GM18907 (cell line): ENCODE data around the gene RPS4Y2.

Experiments used
- ATAC-seq: cut with Tn5 transposase; IDR thresholded peaks from one replicate; pipeline ENCODE4 v1.9.1; 2021; ENCODE audit warnings: mild to moderate bottlenecking, moderate library complexity; ENCODE audit not compliant: unreplicated experiment

The RPS4Y2 gene

DNA sequence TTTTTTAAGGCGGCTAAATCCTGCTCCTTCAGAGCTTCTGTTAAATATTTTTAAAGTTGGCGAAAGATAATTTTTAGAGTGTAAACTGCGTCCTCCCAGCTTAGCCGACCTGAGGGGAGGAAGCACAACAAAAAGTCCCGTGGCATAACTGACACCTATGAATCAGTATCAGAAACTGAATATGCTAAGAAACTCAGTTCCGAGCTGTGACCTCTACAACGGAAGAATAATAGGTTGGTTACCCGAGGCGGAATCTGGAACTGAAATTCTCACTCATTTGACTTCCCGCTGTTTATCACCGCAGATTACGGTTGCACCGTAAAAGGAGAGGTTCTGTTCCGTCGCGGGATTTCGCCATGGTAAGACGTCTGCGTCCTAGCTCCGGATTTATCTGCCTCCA lies at the start of gene RPS4Y2:
TSS of gene RPS4Y2 (plus strand) at position 301 of the 400 bp plus-strand sequence. CDS start at position 357, 56 bp downstream.
- no peak for ATAC-seq

DNA sequence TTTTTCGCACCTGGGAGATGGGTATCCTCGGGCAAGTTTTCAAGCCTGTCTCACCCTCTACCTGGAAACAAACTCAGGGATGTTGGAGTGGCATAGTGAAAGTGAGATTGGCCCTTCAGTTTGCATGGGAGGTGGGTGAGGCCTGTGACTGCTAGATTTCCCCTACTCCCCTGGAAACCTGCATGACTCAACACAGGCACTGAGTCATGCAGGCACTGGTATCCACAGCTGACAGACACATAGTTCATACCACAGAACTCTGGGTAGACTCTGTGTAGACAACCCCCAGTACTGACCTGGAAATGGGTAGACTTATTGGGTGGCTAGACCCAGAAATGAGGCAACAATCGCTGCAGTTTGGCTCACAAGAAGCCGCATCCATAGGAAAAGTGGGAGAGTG lies 41.5 kb upstream of the RPS4Y2 start:
- no peak for ATAC-seq

DNA sequence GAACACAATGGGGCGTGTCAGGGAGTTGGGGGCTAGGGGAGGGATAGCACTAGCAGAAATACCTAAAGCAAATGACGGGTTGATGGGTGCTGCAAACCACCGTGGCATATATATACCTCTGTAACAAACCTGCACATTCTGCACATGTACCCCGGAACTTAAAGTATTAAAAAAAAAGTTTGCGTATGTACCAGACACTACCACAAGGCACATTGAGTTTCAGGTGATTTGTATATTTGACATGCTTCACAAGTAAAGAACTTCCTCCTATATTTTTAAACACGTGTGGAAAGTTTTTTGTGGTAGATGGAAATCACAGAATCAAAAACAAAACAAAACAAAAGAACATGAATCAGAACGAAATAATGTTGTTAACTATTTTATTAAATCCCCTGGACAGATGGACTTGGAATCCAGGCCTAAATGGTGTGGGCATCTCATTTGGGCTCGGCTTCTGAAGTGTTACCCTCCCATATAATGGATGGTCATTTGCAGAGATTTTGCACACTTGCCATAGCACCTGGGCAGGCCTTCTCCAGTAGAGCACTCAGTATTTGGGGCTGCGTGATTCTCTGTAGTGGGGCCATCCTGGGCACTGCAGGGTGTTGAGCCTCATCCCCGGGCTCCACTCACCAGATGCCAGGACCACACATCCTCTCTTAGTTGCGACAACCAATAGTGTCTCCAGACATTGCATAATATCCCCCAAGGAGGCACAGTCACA lies 29.6 kb upstream of the RPS4Y2 start:
- no peak for ATAC-seq

DNA sequence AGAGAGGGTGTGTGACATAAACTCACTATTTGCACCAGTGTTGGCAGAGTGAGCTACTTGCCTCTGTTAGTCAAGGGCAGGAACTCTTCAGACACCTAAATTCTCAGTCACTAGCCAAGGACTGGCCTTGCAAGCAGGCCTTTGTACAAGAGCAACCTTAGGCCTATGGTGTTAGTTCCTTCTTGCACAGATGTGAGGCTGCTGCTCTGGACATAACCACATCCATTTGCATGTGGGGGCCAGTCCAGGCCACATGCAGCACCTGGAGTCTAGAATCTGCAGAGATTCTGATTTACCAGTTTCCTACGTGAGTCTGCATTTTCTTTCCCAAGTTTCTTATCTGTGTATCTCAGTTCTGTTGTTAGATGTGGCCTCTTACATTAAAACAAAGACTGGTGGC lies 20.7 kb upstream of the RPS4Y2 start:
- no peak for ATAC-seq

DNA sequence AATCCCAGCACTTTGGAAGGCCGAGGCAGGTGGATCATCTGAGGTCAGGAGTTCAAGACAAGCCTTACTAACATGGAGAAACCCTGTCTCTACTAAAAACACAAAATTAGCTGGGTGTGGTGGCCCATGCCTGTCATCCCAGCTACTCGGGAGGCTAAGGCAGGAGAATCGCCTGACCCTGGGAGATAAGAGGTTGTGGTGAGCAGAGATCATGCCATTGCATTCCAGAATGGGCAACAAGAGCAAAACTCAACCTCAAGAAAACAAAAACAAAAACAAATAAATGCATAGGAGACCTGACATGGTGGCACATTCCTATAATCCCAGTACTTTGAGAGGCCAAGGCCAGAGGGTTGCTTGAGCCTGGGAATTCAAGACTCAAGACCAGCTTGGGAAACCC lies 16.1 kb upstream of the RPS4Y2 start:
- ATAC-seq = no peak

DNA sequence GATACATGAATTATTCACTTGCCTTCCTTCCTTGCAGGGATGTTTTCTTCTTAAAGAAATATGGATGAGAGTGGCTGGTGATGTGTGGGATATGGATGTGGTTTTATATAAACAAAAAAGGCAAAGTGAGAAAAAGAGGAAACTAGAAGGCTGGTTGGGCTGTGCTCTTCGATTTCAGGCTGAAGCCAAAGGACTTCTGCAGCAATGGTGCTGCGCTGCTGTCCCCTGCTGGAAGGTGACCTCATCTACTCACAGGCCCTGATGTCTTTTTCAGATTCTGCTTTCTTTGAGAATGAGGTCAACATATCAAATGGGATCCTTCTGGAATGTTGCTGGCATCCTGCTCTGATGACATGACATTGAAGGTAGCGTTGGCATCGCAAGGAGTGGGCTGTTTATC lies 15.3 kb upstream of the RPS4Y2 start:
- ATAC-seq = no peak

DNA sequence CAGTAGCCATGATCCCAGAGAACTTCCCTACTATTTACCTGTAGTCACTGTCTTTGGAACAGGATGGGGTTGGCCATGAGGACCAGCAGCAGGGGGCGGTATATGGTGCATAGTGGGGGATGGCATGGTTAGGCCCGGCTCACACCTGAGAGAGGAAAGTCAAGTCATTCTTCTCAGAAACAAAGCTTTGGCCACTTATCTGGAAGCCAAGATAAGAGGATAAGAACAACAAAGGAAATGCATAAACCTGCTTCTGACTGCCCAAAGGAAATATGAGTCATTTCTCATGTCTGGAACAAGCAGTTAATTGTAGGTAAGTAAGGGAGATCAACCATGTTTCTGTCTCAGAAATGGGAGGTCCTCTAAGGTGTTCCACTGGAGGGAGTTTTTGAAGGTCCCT lies 10.8 kb upstream of the RPS4Y2 start:
- ATAC-seq = no peak

DNA sequence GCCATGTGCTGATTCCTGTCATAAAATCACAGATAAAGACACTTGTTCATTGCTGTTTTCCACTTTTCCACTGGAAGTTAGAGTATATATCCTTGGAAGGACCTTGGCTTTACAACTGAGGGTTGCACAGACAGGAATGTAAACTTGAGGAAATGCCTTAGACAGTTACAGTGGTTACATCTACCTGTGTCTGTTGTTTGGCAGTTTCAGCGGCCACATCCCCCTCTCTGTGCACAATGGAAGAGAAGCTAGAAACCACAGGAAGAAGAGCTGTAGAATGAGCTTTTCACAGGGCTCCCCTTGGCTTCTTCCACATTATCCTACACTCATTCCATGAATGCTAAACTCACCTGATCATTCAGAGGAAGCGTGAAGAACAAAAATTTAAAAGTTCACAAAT lies 9.0 kb upstream of the RPS4Y2 start:
- ATAC-seq = no peak

DNA sequence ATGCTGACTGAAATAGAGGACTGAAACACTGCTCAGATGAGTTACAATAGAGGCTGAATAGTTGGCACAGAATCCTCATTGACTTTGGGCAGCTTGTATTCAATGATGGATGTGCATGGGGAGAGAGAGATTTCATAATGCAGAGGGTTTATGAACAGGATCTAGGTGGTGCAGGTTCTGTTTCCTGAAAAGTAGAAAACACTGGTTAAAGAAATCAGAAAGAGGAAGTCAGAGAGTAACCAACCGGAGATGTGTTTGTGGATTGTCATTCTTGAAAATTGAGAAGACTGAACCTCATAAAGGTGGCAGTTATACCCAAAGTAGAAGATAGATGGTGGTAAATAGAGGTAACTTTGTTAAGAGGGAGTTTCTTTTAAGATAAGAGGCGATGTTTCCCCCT lies 8.0 kb downstream of the RPS4Y2 start:
- no peak for ATAC-seq

DNA sequence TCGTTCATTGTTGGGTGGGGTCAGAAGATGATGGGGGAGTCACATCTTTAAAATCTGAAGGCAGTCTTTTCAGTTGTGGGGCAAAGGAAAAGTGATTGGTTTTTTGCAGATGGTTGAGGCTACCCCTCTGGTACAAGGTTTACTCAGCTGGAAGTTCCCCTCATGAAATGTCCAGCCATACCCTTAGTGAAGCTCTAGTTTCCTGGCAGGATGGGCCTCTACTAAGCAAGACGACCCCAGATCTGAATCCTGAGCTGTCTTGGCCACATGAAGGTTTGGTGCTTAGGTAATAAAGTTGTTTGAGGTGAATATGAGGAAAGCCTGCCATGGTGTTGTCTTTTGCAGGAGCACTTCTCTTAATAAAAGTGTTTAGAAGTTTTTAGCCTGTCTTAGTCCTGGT lies 9.2 kb downstream of the RPS4Y2 start:
- no peak for ATAC-seq

DNA sequence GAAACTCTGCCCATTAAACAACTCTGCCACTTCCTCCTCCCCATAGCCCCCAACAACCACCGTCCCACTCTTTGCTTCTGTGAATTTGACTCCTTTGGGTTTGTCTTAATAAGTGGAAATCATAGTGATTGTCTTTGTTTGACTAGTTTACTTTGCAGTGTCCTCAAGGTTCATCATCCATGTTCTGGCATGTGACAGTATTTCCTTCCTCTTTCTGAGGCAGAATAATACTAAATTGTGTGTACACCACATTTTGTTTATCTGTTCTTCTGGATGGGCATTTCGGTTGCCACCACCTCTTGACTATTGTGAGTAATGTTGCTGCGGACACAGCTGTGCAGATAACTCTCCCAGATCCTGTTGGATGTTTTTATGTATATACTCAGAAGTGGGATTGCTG lies 14.8 kb downstream of the RPS4Y2 start:
- ATAC-seq = no peak

DNA sequence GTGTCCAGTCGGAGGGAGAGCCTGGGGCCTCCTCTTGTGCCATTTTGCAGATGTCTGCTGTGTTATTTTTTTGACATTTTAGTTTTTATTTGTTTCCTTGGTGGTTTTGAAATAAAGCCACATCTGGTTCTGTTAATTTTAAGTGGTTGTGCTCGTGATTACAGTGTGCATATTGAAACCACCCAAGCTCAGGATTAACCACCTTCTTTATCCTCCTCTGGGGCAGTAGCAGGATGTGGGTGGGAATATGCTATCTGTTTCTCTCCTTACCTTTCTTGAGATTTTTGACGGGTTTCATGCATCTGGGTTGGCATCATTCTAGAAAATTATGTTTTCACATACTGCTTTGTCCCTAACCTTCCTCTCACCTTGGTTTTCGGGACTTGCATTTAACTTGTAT lies 20.2 kb downstream of the RPS4Y2 start:
- no peak for ATAC-seq

DNA sequence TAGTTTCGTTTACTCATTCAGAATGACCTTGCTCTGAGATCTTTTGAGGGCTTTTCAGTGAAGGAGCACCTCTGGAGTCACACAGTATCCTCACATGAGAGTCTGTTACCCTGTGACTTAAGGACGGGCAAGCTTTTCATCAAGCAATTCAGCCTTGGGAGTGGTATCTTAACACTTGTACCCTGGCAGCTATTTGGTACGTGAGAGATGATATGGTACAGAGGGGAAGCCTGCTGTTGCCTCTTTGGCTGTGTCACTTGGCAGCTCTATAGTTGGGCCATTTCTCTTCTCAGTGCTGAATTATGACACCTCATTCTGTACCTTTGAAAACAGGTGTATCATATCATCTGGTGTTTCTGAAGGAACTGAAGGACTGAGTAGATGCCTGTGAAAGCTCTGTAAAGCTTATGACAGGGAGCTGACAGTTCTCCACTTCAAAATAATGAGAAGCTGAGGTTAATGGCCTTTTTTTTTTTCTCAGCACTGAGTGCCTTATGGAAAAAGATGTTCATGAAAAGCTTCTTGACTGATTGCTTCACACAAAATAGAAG lies 24.3 kb downstream of the RPS4Y2 start:
- no peak for ATAC-seq

DNA sequence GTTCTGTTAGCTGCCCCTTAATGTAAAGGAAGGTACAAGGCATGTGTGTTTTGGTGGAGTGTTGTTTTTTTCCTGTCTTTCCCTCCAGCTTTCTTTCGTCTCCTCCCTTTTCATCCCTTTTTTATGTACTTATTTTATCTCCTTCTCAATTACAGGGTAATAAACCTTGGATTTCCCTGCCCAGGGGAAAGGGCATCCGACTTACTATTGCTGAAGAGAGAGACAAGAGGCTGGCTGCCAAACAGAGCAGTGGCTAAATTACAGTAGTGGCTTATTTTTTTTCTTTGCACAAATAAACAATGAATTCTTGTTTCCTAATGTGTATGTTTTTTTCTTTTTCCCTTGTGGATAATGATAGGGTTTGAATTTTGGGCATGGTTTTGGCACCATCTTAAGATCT lies 24.9 kb downstream of the RPS4Y2 start:
- no peak for ATAC-seq

DNA sequence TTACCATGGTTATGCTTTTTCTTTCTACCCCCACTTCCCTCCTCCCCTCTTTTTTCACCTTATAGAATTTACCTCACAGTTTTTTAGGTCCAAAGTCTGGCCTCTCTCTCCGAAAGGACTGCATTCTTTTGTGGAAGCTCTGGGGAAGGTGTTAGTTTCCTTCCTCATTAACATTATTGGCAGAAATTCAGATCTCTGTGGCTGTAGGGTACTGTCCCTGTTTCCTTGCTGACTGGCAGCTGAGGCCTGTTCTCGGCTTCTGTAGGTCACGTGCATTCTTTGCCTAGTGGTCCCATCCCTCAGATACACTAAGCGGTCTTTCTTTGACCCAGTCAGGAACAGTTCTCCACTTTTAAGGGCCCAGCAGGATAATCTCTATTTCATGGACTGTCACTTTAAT lies 25.5 kb downstream of the RPS4Y2 start:
- ATAC-seq = no peak

DNA sequence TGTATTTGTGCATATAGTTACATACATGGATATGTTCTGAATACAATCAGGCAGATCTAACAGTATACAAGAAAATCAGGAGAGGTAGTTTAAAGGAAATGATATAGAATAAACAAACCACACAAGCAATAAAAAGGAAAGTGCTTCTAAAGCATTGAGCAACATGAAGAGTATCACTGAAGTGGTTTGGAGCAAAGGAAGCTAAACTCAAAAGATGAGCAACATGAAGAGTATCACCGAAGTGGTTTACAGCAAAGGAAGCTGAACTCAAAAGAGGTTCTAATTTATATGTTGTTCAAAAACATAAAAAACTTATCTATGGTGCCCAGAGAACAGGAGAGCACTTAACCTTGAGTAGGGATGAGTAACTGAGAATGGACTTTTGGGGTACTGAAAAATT lies 29.1 kb downstream of the RPS4Y2 start:
- no peak for ATAC-seq

DNA sequence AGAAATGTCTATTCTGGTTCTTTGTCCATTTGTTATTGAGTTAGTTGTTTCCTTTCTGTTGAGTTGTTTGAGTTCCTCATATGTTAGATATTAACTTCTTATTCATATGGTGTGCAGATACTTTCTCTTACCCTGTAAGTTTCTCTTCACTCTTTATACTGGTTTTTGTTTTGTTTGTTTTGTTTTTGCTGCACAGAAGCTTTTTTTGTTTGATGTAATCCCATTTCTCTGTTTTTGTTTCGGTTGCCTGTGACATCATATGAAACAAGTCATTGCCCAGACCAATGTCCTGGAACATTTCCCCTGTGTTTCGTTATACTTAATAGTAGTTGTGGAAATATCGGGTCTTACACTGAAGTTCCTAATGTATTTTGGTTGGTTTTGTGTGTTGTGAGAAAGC lies 31.2 kb downstream of the RPS4Y2 start:
- no peak for ATAC-seq

DNA sequence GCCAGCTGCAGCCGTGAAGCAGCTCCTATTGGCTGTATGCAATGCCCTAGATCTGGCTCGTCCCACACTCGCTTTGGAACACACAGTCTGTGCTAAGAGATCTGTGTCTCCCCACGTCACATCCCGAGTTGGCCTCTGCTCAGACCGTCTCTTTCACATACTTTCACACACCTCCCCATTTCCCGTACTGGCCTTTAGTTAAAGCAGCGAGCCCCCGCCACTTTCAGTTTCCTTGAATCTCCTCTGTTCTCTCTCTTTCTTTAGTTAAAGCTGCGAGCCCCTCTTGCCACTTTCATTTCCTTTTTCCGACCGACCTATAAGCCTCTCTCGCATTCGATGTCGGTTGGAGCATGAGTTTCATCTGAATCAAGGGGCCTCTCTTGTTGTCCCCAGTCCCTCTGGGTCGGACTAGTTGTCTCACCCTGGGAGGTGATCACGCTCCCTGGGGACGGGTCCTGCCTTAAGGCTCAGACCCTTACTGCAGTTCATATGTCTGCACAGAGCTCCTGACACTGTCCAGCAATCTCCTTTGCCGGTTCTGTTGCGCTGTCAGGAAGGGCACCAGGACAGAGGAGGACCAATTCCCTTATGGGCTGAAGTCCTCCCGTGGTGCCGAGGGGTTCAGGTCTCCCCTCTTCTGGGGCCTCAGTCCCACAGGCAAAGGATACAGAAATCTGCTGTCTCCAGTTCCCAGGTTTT lies 42.6 kb downstream of the RPS4Y2 start:
- no peak for ATAC-seq

DNA sequence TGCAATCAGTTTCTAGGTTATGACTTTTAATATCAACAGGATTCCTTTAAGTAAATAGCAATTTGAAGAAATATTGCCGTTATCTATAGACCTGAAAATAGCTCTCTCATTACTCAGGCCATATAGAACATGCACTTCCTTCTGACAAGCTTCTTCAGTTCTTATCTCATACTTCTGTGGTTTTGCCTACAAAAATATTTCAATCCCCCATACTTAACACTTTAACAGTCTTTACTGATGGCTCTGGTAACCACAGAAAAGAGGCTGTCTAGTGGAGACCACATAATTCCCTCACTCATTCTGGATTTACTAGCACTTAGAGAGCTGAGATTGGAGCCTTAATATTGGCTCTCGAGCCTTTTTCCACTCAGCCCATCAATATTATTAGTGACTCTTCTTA lies 46.8 kb downstream of the RPS4Y2 start:
- ATAC-seq = no peak

DNA sequence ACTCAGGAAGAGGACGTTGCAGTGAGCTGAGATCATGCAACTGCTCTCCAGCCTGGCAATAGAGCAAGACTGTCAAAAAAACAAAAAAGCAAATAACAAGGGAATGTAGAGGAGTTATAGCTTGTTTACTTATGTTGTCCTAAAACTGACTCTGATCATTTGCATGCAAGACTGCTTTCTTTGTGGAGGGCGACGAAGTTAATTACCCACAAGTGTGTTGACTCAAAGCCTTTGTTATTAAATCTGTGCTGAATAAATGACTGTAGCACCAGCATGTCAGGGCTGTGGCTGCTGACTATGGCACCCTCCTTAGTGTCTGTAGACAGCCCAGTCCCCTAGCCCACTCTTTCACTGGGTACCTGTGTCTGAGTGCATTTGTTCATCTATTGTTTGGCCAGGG lies 50.3 kb downstream of the RPS4Y2 start:
- ATAC-seq = no peak

DNA sequence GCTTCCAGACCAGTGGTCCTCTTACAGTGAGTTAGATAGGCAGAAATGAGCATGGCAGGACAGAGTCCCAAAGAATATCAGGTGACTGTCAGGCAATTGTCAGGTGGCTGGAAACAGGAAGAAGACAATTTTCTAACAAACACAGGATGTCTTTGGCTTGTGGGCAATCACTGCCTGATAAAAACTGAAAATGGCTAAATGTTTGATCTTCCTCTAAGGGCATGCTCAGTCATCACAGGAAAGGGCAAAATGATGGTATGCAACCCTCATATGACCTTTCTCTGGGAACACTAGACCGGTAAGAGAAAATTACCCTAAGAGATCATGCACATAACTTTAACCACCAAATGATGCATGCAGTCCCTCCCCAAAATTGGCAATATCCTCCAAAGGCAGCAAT lies 57.6 kb downstream of the RPS4Y2 start:
- ATAC-seq = no peak

DNA sequence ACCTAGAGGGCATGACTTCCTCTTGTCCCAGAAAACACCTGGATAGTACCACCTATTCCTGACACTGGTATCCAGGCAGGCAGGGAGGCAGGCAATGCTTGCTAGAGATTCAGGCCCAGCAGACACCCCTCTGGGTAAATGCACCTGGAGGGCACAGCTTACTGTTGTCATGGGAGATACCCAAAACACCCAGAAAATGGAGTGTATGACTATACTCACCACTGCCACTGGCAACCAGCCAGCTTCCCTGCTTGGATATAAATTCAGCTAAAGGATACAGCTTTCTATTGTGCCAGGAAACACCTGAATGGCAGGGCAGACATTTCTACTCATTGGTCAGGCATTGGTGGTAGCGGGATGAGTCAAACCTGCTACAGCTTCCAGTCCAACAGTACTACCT lies 58.9 kb downstream of the RPS4Y2 start:
- ATAC-seq = no peak
